Measurements from ENCODE around the gene GCK.

Gene GCK

GRCh38 chr7:44153948-44154335 is 35.3 kb downstream of the GCK start:
- no peak for DNase-seq

- DNase-seq, result no peak
Observed at GRCh38 chr7:44152971-44153947, 36.0 kb downstream of the GCK start.

- no peak for DNase-seq
Observed at GRCh38 chr7:44151956-44152355, 37.3 kb downstream of the GCK start.

GRCh38 chr7:44150966-44151941 is 38.0 kb downstream of the GCK start:
- no peak for DNase-seq

- no peak for DNase-seq
Observed at GRCh38 chr7:44150466-44150832, 38.8 kb downstream of the GCK start.

GRCh38 chr7:44149571-44150465 is 39.4 kb downstream of the GCK start:
- no peak for DNase-seq

GRCh38 chr7:44148961-44149536 is 40.2 kb downstream of the GCK start:
- no peak for DNase-seq

- DNase-seq, result no peak
Observed at GRCh38 chr7:44148166-44148565, 41.1 kb downstream of the GCK start.

- DNase-seq, result no peak
Observed at GRCh38 chr7:44147026-44147991, 41.9 kb downstream of the GCK start.

GRCh38 chr7:44145969-44146911 is 43.0 kb downstream of the GCK start:
- DNase-seq, result peak in 3 of 4 experiments; percentile 17 to 30 (median 27)

GRCh38 chr7:44145479-44145968 is 43.7 kb downstream of the GCK start:
- peak in 2 of 4 experiments; percentile 22 to 26 for DNase-seq

- no peak for DNase-seq
Observed at GRCh38 chr7:44144968-44145478, 44.2 kb downstream of the GCK start.

GRCh38 chr7:44144426-44144967 is 44.7 kb downstream of the GCK start:
- no peak for DNase-seq

GRCh38 chr7:44143646-44144250 is 45.5 kb downstream of the GCK start:
- DNase-seq, result no peak

- no peak for DNase-seq
Observed at GRCh38 chr7:44142028-44142427, 47.2 kb downstream of the GCK start.

- DNase-seq, result no peak
Observed at GRCh38 chr7:44141221-44141850, 47.9 kb downstream of the GCK start, which contains the start of gene MYL7. MYL7 (minus strand) TSS chr7:44141332; CDS start chr7:44141305, 27 bp downstream.

GRCh38 chr7:44140341-44140740 is 48.9 kb downstream of the GCK start:
- DNase-seq, result no peak
